Skeletal muscle satellite cell (primary cell): ENCODE results near the gene E2F4.

Experiments
- H3K27me3 ChIP-seq: 2 replicates; pipeline ENCODE4 v1.7.0; 2013; ENCODE audit warnings: low read length; ENCODE audit not compliant: control insufficient read depth, insufficient read depth
- H3K36me3 ChIP-seq: 2 replicates; pipeline ENCODE4 v1.7.0; 2013; ENCODE audit warnings: mild to moderate bottlenecking, control low read depth, low read length; ENCODE audit not compliant: insufficient read depth
- H3K4me1 ChIP-seq: 2 replicates; pipeline ENCODE4 v1.7.0; 2013; ENCODE audit warnings: low read length; ENCODE audit not compliant: control insufficient read depth, insufficient read depth
- H3K4me2 ChIP-seq: 2 replicates; pipeline ENCODE4 v1.7.0; 2013; ENCODE audit warnings: mild to moderate bottlenecking, low read length
- H3K4me3 ChIP-seq: 2 replicates; pipeline ENCODE4 v1.7.0; 2013; ENCODE audit warnings: low read length
- H3K9ac ChIP-seq: 2 replicates; pipeline ENCODE4 v1.7.0; 2013; ENCODE audit warnings: mild to moderate bottlenecking, low read depth, low read length, moderate library complexity
- H3K9me3 ChIP-seq: replicated peaks from 2 replicates; pipeline ENCODE4 v1.7.0; 2013; ENCODE audit warnings: mild to moderate bottlenecking, control low read depth, low read length

Gene E2F4

GRCh38 chr16:67170168-67170948 lies 21.6 kb upstream of the E2F4 start, which contains the start of gene NOL3:
NOL3 (plus strand) TSS chr16:67170538.
- Histone ChIP-seq H3K36me3 (no peaks in the 10 kb centered on the region), H3K9me3 (no peaks in the 10 kb centered on the region), H3K4me1 (peaks cover 50% of the 10 kb centered on the region), H3K4me3 (peak within 1 kb of the TSS; percentile 73), H3K9ac (peak within 1 kb of the TSS; percentile 78), H3K4me2 (peak within 1 kb of the TSS; percentile 86), H3K27me3 (no peaks in the 10 kb centered on the region)

- peaks cover 51% of the 10 kb centered on the region for H3K4me1 ChIP-seq
- no peaks in the 10 kb centered on the region for H3K9me3 ChIP-seq
- no peaks in the 10 kb centered on the region for H3K27me3 ChIP-seq
- peak overlapping the region; percentile 78 for H3K9ac ChIP-seq
- H3K4me2 ChIP-seq, result peak overlapping the region; percentile 86
- H3K36me3 ChIP-seq, result no peaks in the 10 kb centered on the region
- peak overlapping the region; percentile 60 for H3K4me3 ChIP-seq
Measured at GRCh38 chr16:67170949-67171649, 20.9 kb upstream of the E2F4 start.

GRCh38 chr16:67173323-67173722 lies 18.6 kb upstream of the E2F4 start:
- peaks cover 53% of the 10 kb centered on the region for H3K4me1 ChIP-seq
- peak overlapping the region; percentile 68 for H3K4me3 ChIP-seq

GRCh38 chr16:67173808-67174705 lies 17.9 kb upstream of the E2F4 start:
- no peaks in the 10 kb centered on the region for H3K9me3 ChIP-seq
- no peaks in the 10 kb centered on the region for H3K27me3 ChIP-seq
- no peaks in the 10 kb centered on the region for H3K36me3 ChIP-seq
- peak overlapping the region; percentile 71 for H3K9ac ChIP-seq
- H3K4me1 ChIP-seq, result peaks cover 53% of the 10 kb centered on the region
- H3K4me2 ChIP-seq, result peak overlapping the region; percentile 88
- H3K4me3 ChIP-seq, result peak overlapping the region; percentile 68

More at GRCh38 chr16:67173323-67173722, 18.6 kb upstream of the E2F4 start:
- Histone ChIP-seq H3K9me3 (no peaks in the 10 kb centered on the region), H3K36me3 (no peaks in the 10 kb centered on the region), H3K4me2 (peak overlapping the region; percentile 88), H3K27me3 (no peaks in the 10 kb centered on the region), H3K9ac (peak overlapping the region; percentile 71)

GRCh38 chr16:67174706-67175231 lies 17.2 kb upstream of the E2F4 start:
- Histone ChIP-seq H3K4me3 (peak overlapping the region; percentile 68), H3K27me3 (no peaks in the 10 kb centered on the region), H3K36me3 (peaks cover 4% of the 10 kb centered on the region), H3K4me1 (peaks cover 46% of the 10 kb centered on the region), H3K9me3 (no peaks in the 10 kb centered on the region), H3K4me2 (peak overlapping the region; percentile 88), H3K9ac (peak overlapping the region; percentile 71)

- peaks cover 39% of the 10 kb centered on the region for H3K4me1 ChIP-seq
- no peaks in the 10 kb centered on the region for H3K27me3 ChIP-seq
- H3K4me2 ChIP-seq, result no peak overlapping the region
- H3K4me3 ChIP-seq, result no peak overlapping the region
- peaks cover 10% of the 10 kb centered on the region for H3K36me3 ChIP-seq
- H3K9ac ChIP-seq, result no peak overlapping the region
- no peaks in the 10 kb centered on the region for H3K9me3 ChIP-seq
Measured at GRCh38 chr16:67176662-67177061, 15.3 kb upstream of the E2F4 start.

GRCh38 chr16:67177743-67178699 lies 13.9 kb upstream of the E2F4 start:
- Histone ChIP-seq H3K4me2 (peak overlapping the region; percentile 78), H3K9me3 (no peaks in the 10 kb centered on the region), H3K9ac (no peak overlapping the region), H3K4me3 (peak overlapping the region; percentile 57), H3K27me3 (no peaks in the 10 kb centered on the region), H3K36me3 (peaks cover 10% of the 10 kb centered on the region), H3K4me1 (peaks cover 47% of the 10 kb centered on the region)

- H3K36me3 ChIP-seq, result peaks cover 10% of the 10 kb centered on the region
- H3K4me1 ChIP-seq, result peaks cover 41% of the 10 kb centered on the region
- no peak overlapping the region for H3K4me3 ChIP-seq
- no peaks in the 10 kb centered on the region for H3K27me3 ChIP-seq
- no peaks in the 10 kb centered on the region for H3K9me3 ChIP-seq
- H3K4me2 ChIP-seq, result no peak overlapping the region
- no peak overlapping the region for H3K9ac ChIP-seq
Measured at GRCh38 chr16:67179421-67180080, 12.4 kb upstream of the E2F4 start.

- Histone ChIP-seq H3K9ac (no peak overlapping the region), H3K36me3 (peaks cover 10% of the 10 kb centered on the region), H3K4me3 (no peak overlapping the region), H3K27me3 (no peaks in the 10 kb centered on the region), H3K4me1 (peaks cover 41% of the 10 kb centered on the region), H3K9me3 (no peaks in the 10 kb centered on the region), H3K4me2 (no peak overlapping the region)
Measured at GRCh38 chr16:67180166-67180565, 11.8 kb upstream of the E2F4 start.

- peak overlapping the region; percentile 41 for H3K4me3 ChIP-seq
- peaks cover 10% of the 10 kb centered on the region for H3K36me3 ChIP-seq
- no peaks in the 10 kb centered on the region for H3K9me3 ChIP-seq
- no peak overlapping the region for H3K9ac ChIP-seq
- no peaks in the 10 kb centered on the region for H3K27me3 ChIP-seq
- H3K4me2 ChIP-seq, result peak overlapping the region; percentile 61
- peaks cover 49% of the 10 kb centered on the region for H3K4me1 ChIP-seq
Measured at GRCh38 chr16:67181346-67181745, 10.6 kb upstream of the E2F4 start.
